Measurements from ENCODE around the gene ZNF362. TPM values are rescaled to one million over a fixed set of nuclear protein-coding genes. Genes with fewer than 3 reads are reported as not detected.

ZNF362 gene
- total and polyA plus RNA-seq, 2 experiments from 2014 or later, result 9.7 to 26.0 TPM

DNA sequence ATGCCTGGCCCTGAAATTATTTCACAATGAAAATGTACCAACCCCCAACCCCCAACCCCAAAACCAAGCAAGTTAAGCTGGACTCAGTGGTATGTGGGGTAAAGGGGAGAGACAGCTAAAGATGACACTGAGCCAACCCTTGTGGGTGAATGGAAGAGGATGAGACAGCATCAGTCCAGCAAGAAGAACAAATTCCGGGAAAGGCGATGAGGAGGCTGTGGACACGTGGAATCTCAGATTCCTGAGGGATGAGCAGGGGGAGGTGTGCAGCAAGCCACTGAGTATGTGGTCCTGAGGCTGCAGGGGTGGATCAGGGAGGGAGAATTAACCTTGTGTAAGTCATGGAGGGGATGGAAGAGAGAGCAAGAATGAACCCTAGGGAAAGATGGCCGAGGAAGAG lies 14.4 kb upstream of the ZNF362 start:
- no peak overlapping the region for H3K9ac ChIP-seq
- 55% methylated on average over 4 of the region's 4 CpGs for WGBS, 2 experiments (ENCODE audit: low coverage in 1 of 2, low lambda C conversion rate in 2 of 2, missing lambda C conversion rate in 2 of 2)

GRCh38 chr1:33242652-33243051 lies 13.6 kb upstream of the ZNF362 start:
- Histone ChIP-seq H3K9ac (no peak overlapping the region), H3K4me2 (ENCODE audit: unreplicated experiment) (no peak overlapping the region), H3K27me3 (replicated peaks; ENCODE audit: insufficient read depth) (peaks cover 15% of the 10 kb centered on the region; the same call in 1 of the 2 replicates), H3K4me3 (no peak overlapping the region), H3K9me2 (ENCODE audit: insufficient read depth) (no peaks in the 10 kb centered on the region), H2AFZ (no peak overlapping the region), H4K20me1 (ENCODE audit: insufficient read depth) (no peaks in the 10 kb centered on the region), H3K27ac (no peak overlapping the region), H3K9me3 (ENCODE audit: low read depth) (no peaks in the 10 kb centered on the region), H3K79me2 (ENCODE audit: insufficient read depth) (no peaks in the 10 kb centered on the region), H3K4me1 (ENCODE audit: insufficient read depth) (no peaks in the 10 kb centered on the region), H3K36me3 (ENCODE audit: low read depth) (no peaks in the 10 kb centered on the region), H3F3A (ENCODE audit: insufficient read depth) (no peaks in the 10 kb centered on the region)
- WGBS, 2 experiments (ENCODE audit: low coverage in 1 of 2, low lambda C conversion rate in 2 of 2, missing lambda C conversion rate in 2 of 2), result 56% methylated on average over 3 of the region's 3 CpGs
- DNase-seq, result no peak
- in situ Hi-C loops (cut with MboI), result no loop called here
- no peak for TF ChIP-seq EZH2 (IDR thresholded peaks at IDR 0.05; ENCODE audit: insufficient read depth, poor library complexity, severe bottlenecking)
- TF ChIP-seq EZH2phosphoT487 (IDR thresholded peaks at IDR 0.05; ENCODE audit: insufficient read depth, low read depth), result no peak

More for the DNA sequence above, 14.4 kb upstream of the ZNF362 start:
- TF ChIP-seq EZH2phosphoT487 (IDR thresholded peaks at IDR 0.05; ENCODE audit: insufficient read depth, low read depth) (no peak), EZH2 (IDR thresholded peaks at IDR 0.05; ENCODE audit: insufficient read depth, poor library complexity, severe bottlenecking) (no peak)
- DNase-seq, result peak; percentile 18
- Histone ChIP-seq H3K9me3 (ENCODE audit: low read depth) (no peaks in the 10 kb centered on the region), H3K27ac (no peak overlapping the region), H3K36me3 (ENCODE audit: low read depth) (no peaks in the 10 kb centered on the region), H3F3A (ENCODE audit: insufficient read depth) (no peaks in the 10 kb centered on the region), H3K4me3 (no peak overlapping the region), H4K20me1 (ENCODE audit: insufficient read depth) (no peaks in the 10 kb centered on the region), H2AFZ (no peak overlapping the region), H3K4me2 (ENCODE audit: unreplicated experiment) (no peak overlapping the region), H3K9me2 (ENCODE audit: insufficient read depth) (no peaks in the 10 kb centered on the region), H3K79me2 (ENCODE audit: insufficient read depth) (no peaks in the 10 kb centered on the region), H3K27me3 (replicated peaks; ENCODE audit: insufficient read depth) (peaks cover 15% of the 10 kb centered on the region; the same call in 1 of the 2 replicates), H3K4me1 (ENCODE audit: insufficient read depth) (no peaks in the 10 kb centered on the region)
- in situ Hi-C loops (cut with MboI), result no loop called here

DNA sequence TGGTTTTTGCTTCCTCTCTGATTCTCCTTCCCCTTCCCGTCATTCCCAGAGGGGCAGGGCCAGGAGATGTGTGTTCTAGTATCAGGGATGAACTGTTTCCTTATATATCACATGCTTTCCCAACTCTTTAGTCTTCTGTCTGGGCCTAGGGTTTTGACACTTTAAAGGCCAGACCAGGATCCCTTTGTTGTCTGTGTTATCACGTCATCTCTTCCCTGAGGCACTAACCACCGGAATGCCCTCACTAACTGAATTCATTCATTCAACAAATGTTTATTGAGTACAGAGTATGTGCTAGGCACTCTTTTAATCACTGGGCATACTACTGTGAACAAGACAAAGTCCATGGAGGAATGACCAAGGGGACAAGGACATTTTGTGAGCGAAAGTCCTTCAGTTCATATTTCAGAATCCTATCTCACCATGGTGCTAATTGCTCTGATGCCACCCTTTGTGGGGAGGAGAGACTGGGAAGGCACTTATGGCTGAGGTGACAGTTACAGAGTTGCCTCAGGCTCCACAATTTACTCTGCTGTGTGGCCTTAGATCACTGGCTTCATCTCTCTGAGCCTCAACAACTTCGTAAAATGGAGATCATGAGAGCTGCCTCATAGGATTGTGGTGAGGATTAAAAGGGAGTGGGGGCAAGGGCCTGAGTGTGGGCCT lies 12.0 kb upstream of the ZNF362 start:
- no peak for TF ChIP-seq EZH2 (IDR thresholded peaks at IDR 0.05; ENCODE audit: insufficient read depth, poor library complexity, severe bottlenecking)
- WGBS, 2 experiments (ENCODE audit: low coverage in 1 of 2, low lambda C conversion rate in 2 of 2, missing lambda C conversion rate in 2 of 2), result 81 to 82% methylated on average over 5 of the region's 5 CpGs
- H3K9ac ChIP-seq, result no peak overlapping the region

DNA sequence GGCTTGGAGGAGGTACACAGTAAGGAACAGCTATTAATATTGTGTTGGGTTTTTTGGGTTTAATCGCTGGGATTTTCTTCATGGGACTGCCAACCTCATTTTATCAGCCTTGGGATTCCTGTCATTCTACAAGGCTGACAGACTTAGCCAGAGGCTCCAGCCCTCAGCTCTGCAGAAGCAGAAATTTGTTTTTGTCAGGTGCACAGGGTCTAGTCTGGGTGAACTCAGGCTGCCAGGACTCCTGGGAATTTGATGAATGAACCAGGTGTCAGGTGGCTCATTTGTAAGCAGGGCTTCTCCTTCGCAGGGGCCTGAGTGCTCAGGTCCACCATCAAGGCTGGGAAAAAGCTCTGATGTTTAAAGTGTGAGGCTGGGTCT lies 11.5 kb upstream of the ZNF362 start:
- Histone ChIP-seq H3K4me3 (no peak overlapping the region), H3K9me3 (ENCODE audit: low read depth) (no peaks in the 10 kb centered on the region), H3K36me3 (ENCODE audit: low read depth) (no peaks in the 10 kb centered on the region), H3F3A (ENCODE audit: insufficient read depth) (no peaks in the 10 kb centered on the region), H3K4me2 (ENCODE audit: unreplicated experiment) (no peak overlapping the region), H3K9me2 (ENCODE audit: insufficient read depth) (no peaks in the 10 kb centered on the region), H3K79me2 (ENCODE audit: insufficient read depth) (no peaks in the 10 kb centered on the region), H4K20me1 (ENCODE audit: insufficient read depth) (no peaks in the 10 kb centered on the region), H2AFZ (no peak overlapping the region), H3K9ac (no peak overlapping the region), H3K27ac (no peak overlapping the region), H3K4me1 (ENCODE audit: insufficient read depth) (no peaks in the 10 kb centered on the region), H3K27me3 (replicated peaks; ENCODE audit: insufficient read depth) (peaks cover 30% of the 10 kb centered on the region)
- 54 to 69% methylated on average over 2 of the region's 2 CpGs for WGBS, 2 experiments (ENCODE audit: low coverage in 1 of 2, low lambda C conversion rate in 2 of 2, missing lambda C conversion rate in 2 of 2)
- no peak for DNase-seq
- TF ChIP-seq EZH2phosphoT487 (IDR thresholded peaks at IDR 0.05; ENCODE audit: insufficient read depth, low read depth) (no peak), EZH2 (IDR thresholded peaks at IDR 0.05; ENCODE audit: insufficient read depth, poor library complexity, severe bottlenecking) (no peak)
- in situ Hi-C loops (cut with MboI), result no loop called here

More for the DNA sequence above, 12.0 kb upstream of the ZNF362 start:
- Histone ChIP-seq H3K4me2 (ENCODE audit: unreplicated experiment) (no peak overlapping the region), H2AFZ (no peak overlapping the region), H3K9me2 (ENCODE audit: insufficient read depth) (no peaks in the 10 kb centered on the region), H3K4me1 (ENCODE audit: insufficient read depth) (no peaks in the 10 kb centered on the region), H3K27me3 (replicated peaks; ENCODE audit: insufficient read depth) (peaks cover 28% of the 10 kb centered on the region), H3K79me2 (ENCODE audit: insufficient read depth) (no peaks in the 10 kb centered on the region), H4K20me1 (ENCODE audit: insufficient read depth) (no peaks in the 10 kb centered on the region), H3F3A (ENCODE audit: insufficient read depth) (no peaks in the 10 kb centered on the region), H3K36me3 (ENCODE audit: low read depth) (no peaks in the 10 kb centered on the region), H3K9me3 (ENCODE audit: low read depth) (no peaks in the 10 kb centered on the region), H3K27ac (no peak overlapping the region), H3K4me3 (no peak overlapping the region)
- no peak for DNase-seq
- in situ Hi-C loops (cut with MboI), result no loop called here
